ENCODE data around the gene GRIA4.

The GRIA4 gene

DNA sequence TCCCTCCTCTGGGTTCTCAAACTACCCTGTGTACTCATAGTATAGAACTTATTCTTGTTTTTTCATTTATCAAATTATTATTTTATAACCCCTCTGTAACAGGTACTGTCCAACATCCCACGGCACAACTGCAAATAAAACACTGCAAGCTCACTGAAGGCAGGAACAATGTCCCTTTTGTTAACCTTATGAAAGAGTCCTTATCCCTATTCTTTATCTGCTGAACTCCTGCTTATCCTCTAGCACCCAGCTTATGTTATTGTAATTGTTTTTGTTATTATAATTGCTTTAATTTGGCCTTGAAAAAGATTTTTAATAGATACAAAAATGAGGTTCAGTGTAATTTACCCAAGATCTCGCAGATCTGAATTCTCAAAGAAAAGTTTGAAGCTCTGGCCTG lies 281.8 kb downstream of the GRIA4 start:
- Histone ChIP-seq H3F3A (ENCODE audit: control insufficient read depth, insufficient read depth) (no peaks in the 10 kb centered on the region), H3K27ac (ENCODE audit: low read depth, low read length) (no peak overlapping the region), H3K36me3 (ENCODE audit: control insufficient read depth, low read length) (no peaks in the 10 kb centered on the region), H3K4me1 (ENCODE audit: control insufficient read depth, low read length) (no peaks in the 10 kb centered on the region), H3K9me3 (ENCODE audit: control insufficient read depth, insufficient read depth, low read length) (no peaks in the 10 kb centered on the region), H3K9me2 (replicated peaks; ENCODE audit: control insufficient read depth, low read length) (no peaks in the 10 kb centered on the region), H3K79me2 (ENCODE audit: control insufficient read depth, low read length) (no peaks in the 10 kb centered on the region), H3K4me2 (ENCODE audit: low read length) (no peak overlapping the region), H4K20me1 (ENCODE audit: control insufficient read depth, insufficient read depth, low read depth, low read length) (no peaks in the 10 kb centered on the region), H3K4me3 (ENCODE audit: low read length) (no peak overlapping the region), H3K27me3 (ENCODE audit: control insufficient read depth, low read length) (no peaks in the 10 kb centered on the region)
- TF ChIP-seq, protein P1, sequence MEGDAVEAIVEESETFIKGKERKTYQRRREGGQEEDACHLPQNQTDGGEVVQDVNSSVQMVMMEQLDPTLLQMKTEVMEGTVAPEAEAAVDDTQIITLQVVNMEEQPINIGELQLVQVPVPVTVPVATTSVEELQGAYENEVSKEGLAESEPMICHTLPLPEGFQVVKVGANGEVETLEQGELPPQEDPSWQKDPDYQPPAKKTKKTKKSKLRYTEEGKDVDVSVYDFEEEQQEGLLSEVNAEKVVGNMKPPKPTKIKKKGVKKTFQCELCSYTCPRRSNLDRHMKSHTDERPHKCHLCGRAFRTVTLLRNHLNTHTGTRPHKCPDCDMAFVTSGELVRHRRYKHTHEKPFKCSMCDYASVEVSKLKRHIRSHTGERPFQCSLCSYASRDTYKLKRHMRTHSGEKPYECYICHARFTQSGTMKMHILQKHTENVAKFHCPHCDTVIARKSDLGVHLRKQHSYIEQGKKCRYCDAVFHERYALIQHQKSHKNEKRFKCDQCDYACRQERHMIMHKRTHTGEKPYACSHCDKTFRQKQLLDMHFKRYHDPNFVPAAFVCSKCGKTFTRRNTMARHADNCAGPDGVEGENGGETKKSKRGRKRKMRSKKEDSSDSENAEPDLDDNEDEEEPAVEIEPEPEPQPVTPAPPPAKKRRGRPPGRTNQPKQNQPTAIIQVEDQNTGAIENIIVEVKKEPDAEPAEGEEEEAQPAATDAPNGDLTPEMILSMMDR (IDR thresholded peaks at IDR 0.05; ENCODE audit: low read depth, low read length, poor library complexity, severe bottlenecking) = no peak
- TF ChIP-seq EZH2phosphoT487 (IDR thresholded peaks at IDR 0.05; ENCODE audit: borderline replicate concordance, low read length) = no peak

DNA sequence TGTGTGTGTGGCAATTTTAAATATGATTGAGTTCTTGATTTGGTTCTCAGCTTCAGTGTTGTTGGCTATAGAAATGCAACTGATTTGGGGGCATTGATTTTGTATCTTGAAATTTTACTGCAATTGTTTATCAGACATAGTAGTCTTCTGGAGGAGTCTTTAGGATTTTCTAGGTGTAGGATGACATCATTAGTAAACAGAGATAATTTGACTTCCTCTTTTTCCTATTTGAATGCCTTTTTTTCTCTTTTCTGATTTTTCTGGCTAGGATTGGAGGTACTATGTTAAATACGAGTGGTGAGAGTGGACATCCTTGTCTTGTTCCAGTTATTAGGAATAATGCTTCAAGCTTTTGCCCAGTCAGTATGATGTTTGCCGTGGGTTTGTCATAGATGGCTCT lies 287.3 kb downstream of the GRIA4 start:
- H3K4me3 ChIP-seq (ENCODE audit: low read length) = no peak overlapping the region
- no peaks in the 10 kb centered on the region for H3K79me2 ChIP-seq (ENCODE audit: control insufficient read depth, low read length)
- H3K27me3 ChIP-seq (ENCODE audit: control insufficient read depth, low read length) = no peaks in the 10 kb centered on the region
- no peak for TF ChIP-seq EZH2phosphoT487 (IDR thresholded peaks at IDR 0.05; ENCODE audit: borderline replicate concordance, low read length)
- TF ChIP-seq, protein P1 (IDR thresholded peaks at IDR 0.05; ENCODE audit: low read depth, low read length, poor library complexity, severe bottlenecking) = no peak
- no peak overlapping the region for H3K27ac ChIP-seq (ENCODE audit: low read depth, low read length)
- no peaks in the 10 kb centered on the region for H3K9me3 ChIP-seq (ENCODE audit: control insufficient read depth, insufficient read depth, low read length)
- H3K4me1 ChIP-seq (ENCODE audit: control insufficient read depth, low read length) = no peaks in the 10 kb centered on the region
- H3F3A ChIP-seq (ENCODE audit: control insufficient read depth, insufficient read depth) = no peaks in the 10 kb centered on the region
- H3K36me3 ChIP-seq (ENCODE audit: control insufficient read depth, low read length) = no peaks in the 10 kb centered on the region
- H3K9me2 ChIP-seq (replicated peaks; ENCODE audit: control insufficient read depth, low read length) = no peaks in the 10 kb centered on the region
- no peaks in the 10 kb centered on the region for H4K20me1 ChIP-seq (ENCODE audit: control insufficient read depth, insufficient read depth, low read depth, low read length)
- no peak overlapping the region for H3K4me2 ChIP-seq (ENCODE audit: low read length)

GRCh38 chr11:105899772-105900171 lies 289.9 kb downstream of the GRIA4 start:
- no peaks in the 10 kb centered on the region for H3K27me3 ChIP-seq (ENCODE audit: control insufficient read depth, low read length)
- H3K4me2 ChIP-seq (ENCODE audit: low read length) = no peak overlapping the region
- H3K27ac ChIP-seq (ENCODE audit: low read depth, low read length) = no peak overlapping the region
- no peaks in the 10 kb centered on the region for H3K79me2 ChIP-seq (ENCODE audit: control insufficient read depth, low read length)
- H3K9me3 ChIP-seq (ENCODE audit: control insufficient read depth, insufficient read depth, low read length) = no peaks in the 10 kb centered on the region
- H3K4me1 ChIP-seq (ENCODE audit: control insufficient read depth, low read length) = no peaks in the 10 kb centered on the region
- H3K9me2 ChIP-seq (replicated peaks; ENCODE audit: control insufficient read depth, low read length) = no peaks in the 10 kb centered on the region
- H3K36me3 ChIP-seq (ENCODE audit: control insufficient read depth, low read length) = no peaks in the 10 kb centered on the region
- H3F3A ChIP-seq (ENCODE audit: control insufficient read depth, insufficient read depth) = no peaks in the 10 kb centered on the region
- no peak overlapping the region for H3K4me3 ChIP-seq (ENCODE audit: low read length)
- no peaks in the 10 kb centered on the region for H4K20me1 ChIP-seq (ENCODE audit: control insufficient read depth, insufficient read depth, low read depth, low read length)
- no peak for TF ChIP-seq EZH2phosphoT487 (IDR thresholded peaks at IDR 0.05; ENCODE audit: borderline replicate concordance, low read length)
- TF ChIP-seq, protein P1 (IDR thresholded peaks at IDR 0.05; ENCODE audit: low read depth, low read length, poor library complexity, severe bottlenecking) = no peak
